Measurements from ENCODE around the gene RNF115.

RNF115 gene

DNA sequence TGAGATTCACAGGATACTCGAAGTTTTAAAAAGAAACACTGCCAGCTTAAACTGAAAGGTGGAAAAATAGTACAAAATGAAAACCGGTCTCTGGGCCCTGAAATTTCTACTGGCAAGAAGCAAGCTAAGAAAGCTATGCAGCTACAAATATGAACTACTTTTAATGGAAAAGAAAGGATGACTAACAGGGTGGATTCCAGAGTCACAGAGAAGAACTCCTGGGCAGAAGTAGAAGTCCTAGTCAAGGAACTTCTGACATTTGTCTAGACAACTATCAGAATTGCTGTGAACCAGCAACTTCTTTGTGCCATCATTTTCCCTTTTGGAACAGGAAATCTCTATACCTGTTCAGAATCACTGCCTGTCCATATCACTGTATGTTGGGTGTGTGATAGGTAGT is 66.5 kb downstream of the RNF115 start:
- Histone ChIP-seq H4K20me1 (ENCODE audit: insufficient read depth) (no peaks in the 10 kb centered on the region), H3K4me1 (ENCODE audit: low read depth, poor library complexity, severe bottlenecking) (peaks cover 15% of the 10 kb centered on the region), H3K36me3 (ENCODE audit: insufficient read depth) (no peaks in the 10 kb centered on the region; the same call in 1 of the 2 replicates), H3K27me3 (ENCODE audit: insufficient read depth, low read depth) (no peaks in the 10 kb centered on the region), H3K79me2 (ENCODE audit: insufficient read depth, low read depth) (no peaks in the 10 kb centered on the region; the same call in 1 of the 2 replicates), H3K4me3 (IDR thresholded peaks at IDR 0.05; ENCODE audit: insufficient read depth, low read depth, low read length) (no peak overlapping the region), H3K9ac (no peak overlapping the region), H3K27ac (no peak overlapping the region), H3K4me2 (no peak overlapping the region), H2AFZ (ENCODE audit: low read depth) (no peak overlapping the region)
- TF ChIP-seq, protein P1, sequence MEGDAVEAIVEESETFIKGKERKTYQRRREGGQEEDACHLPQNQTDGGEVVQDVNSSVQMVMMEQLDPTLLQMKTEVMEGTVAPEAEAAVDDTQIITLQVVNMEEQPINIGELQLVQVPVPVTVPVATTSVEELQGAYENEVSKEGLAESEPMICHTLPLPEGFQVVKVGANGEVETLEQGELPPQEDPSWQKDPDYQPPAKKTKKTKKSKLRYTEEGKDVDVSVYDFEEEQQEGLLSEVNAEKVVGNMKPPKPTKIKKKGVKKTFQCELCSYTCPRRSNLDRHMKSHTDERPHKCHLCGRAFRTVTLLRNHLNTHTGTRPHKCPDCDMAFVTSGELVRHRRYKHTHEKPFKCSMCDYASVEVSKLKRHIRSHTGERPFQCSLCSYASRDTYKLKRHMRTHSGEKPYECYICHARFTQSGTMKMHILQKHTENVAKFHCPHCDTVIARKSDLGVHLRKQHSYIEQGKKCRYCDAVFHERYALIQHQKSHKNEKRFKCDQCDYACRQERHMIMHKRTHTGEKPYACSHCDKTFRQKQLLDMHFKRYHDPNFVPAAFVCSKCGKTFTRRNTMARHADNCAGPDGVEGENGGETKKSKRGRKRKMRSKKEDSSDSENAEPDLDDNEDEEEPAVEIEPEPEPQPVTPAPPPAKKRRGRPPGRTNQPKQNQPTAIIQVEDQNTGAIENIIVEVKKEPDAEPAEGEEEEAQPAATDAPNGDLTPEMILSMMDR (conservative IDR thresholded peaks at IDR 0.05; ENCODE audit: low read depth, low read length), result no peak

DNA sequence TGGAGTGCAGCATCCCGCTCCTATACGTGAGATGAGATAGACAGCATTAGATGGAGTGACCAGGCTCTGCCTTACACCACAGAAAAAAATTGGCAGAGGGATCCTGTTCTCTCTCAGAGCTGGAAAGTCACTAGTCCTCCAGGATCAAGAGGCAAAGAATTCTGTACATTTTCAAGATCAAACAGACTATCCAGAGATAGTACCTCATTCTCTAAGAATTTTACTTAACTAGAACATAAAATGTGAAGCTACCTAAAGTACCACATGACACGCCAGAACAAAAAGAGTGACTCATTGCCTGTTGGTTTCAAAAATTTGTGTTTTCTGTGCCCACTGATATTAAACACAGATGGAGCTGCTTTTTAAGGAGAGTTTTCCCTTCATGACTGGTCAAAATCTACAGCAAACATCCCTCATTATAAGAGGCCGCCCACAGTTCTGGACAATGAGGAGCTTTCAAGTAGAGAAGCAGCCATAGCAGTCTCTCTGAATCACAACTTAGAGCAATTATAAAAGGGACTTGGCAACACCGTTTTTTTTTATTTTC is 72.3 kb downstream of the RNF115 start:
- no peaks in the 10 kb centered on the region for H4K20me1 ChIP-seq (ENCODE audit: insufficient read depth)
- no peak overlapping the region for H3K9ac ChIP-seq
- H3K4me2 ChIP-seq, result no peak overlapping the region
- H3K27ac ChIP-seq, result no peak overlapping the region
- no peak overlapping the region for H2AFZ ChIP-seq (ENCODE audit: low read depth)
- peaks cover 3% of the 10 kb centered on the region; the same call in 1 of the 2 replicates for H3K36me3 ChIP-seq (ENCODE audit: insufficient read depth)
- H3K4me3 ChIP-seq (IDR thresholded peaks at IDR 0.05; ENCODE audit: insufficient read depth, low read depth, low read length), result peak overlapping the region; percentile 23
- TF ChIP-seq, protein P1 (conservative IDR thresholded peaks at IDR 0.05; ENCODE audit: low read depth, low read length), result no peak
- H3K79me2 ChIP-seq (ENCODE audit: insufficient read depth, low read depth), result no peaks in the 10 kb centered on the region
- no peaks in the 10 kb centered on the region for H3K27me3 ChIP-seq (ENCODE audit: insufficient read depth, low read depth)
- peaks cover 72% of the 10 kb centered on the region for H3K4me1 ChIP-seq (ENCODE audit: low read depth, poor library complexity, severe bottlenecking)

DNA sequence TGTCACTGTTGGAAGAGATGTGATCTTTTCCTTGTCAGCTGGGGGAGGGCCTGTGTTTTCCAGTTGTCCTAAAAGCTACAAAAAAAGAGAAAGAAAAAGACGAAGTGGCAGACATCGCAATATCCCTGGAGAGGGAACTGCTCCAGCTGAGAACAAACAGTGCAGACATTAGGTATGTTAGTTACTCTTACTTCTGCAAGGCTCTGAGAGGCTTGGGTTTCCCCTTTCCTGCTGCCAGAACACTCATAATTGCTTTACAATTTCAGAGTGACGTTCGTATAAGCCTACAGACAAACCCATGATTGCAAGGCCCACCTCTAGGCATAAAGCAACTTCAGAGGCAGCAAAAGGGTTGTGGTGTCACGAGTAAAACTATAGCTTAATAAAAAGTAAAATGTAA is 73.5 kb downstream of the RNF115 start:
- Histone ChIP-seq H3K4me3 (IDR thresholded peaks at IDR 0.05; ENCODE audit: insufficient read depth, low read depth, low read length) (no peak overlapping the region), H3K4me2 (no peak overlapping the region), H3K4me1 (ENCODE audit: low read depth, poor library complexity, severe bottlenecking) (peaks cover 84% of the 10 kb centered on the region), H3K79me2 (ENCODE audit: insufficient read depth, low read depth) (no peaks in the 10 kb centered on the region), H4K20me1 (ENCODE audit: insufficient read depth) (no peaks in the 10 kb centered on the region), H2AFZ (ENCODE audit: low read depth) (no peak overlapping the region), H3K27me3 (ENCODE audit: insufficient read depth, low read depth) (no peaks in the 10 kb centered on the region), H3K27ac (no peak overlapping the region), H3K36me3 (ENCODE audit: insufficient read depth) (peaks cover 3% of the 10 kb centered on the region; the same call in 1 of the 2 replicates), H3K9ac (no peak overlapping the region)
- TF ChIP-seq, protein P1 (conservative IDR thresholded peaks at IDR 0.05; ENCODE audit: low read depth, low read length), result no peak

DNA sequence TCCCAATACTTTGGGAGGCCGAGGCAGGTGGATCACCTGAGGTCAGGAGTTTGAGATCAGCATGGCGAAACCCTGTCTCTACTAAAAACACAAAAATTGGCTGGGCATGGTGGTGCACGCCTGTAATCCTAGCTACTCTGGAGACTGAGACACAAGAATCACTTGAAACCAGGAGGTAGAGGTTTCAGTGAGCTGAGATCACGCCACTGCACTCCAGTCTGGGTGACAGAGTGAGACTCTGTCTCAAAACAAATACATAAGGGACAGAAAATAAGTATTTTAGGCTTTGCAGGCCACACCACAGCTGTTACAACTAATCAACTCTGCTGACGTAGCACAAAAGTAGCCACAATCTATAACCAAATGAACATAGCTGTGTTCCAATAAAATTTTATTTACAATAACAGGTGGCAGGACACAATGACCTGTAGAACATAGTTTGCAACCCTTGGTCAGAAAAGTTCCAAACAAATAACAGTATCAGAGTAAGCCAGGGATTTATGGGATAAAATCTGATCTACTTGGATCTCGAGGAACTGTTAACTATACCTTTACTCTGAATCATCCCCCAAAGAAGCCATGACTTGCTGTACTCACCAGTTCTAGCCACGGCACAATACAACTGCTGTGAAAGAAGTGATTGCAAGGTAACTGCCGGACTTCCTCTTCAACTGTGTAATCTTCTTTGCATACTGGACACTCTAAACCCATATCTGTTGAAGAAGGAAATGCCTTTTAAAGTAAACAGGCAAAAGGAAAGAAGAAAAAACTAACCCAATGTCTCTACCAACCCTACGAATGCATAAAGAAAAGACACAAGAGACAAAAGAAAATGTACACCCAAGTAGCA is 76.3 kb downstream of the RNF115 start:
- Histone ChIP-seq H3K27me3 (ENCODE audit: insufficient read depth, low read depth) (no peaks in the 10 kb centered on the region), H3K9ac (peak overlapping the region; percentile 40), H2AFZ (ENCODE audit: low read depth) (peak overlapping the region; percentile 5), H3K79me2 (ENCODE audit: insufficient read depth, low read depth) (no peaks in the 10 kb centered on the region), H3K4me1 (ENCODE audit: low read depth, poor library complexity, severe bottlenecking) (peaks cover 77% of the 10 kb centered on the region), H3K4me2 (peak overlapping the region; percentile 57), H3K27ac (peak overlapping the region; percentile 76), H4K20me1 (ENCODE audit: insufficient read depth) (no peaks in the 10 kb centered on the region), H3K36me3 (ENCODE audit: insufficient read depth) (peaks cover 7% of the 10 kb centered on the region; the same call in 1 of the 2 replicates), H3K4me3 (IDR thresholded peaks at IDR 0.05; ENCODE audit: insufficient read depth, low read depth, low read length) (peak overlapping the region; percentile 77)
- TF ChIP-seq, protein P1 (conservative IDR thresholded peaks at IDR 0.05; ENCODE audit: low read depth, low read length), result no peak

Data from KMS-11 (cell line).